Measurements from ENCODE around the gene KCNK17.

Gene KCNK17

DNA sequence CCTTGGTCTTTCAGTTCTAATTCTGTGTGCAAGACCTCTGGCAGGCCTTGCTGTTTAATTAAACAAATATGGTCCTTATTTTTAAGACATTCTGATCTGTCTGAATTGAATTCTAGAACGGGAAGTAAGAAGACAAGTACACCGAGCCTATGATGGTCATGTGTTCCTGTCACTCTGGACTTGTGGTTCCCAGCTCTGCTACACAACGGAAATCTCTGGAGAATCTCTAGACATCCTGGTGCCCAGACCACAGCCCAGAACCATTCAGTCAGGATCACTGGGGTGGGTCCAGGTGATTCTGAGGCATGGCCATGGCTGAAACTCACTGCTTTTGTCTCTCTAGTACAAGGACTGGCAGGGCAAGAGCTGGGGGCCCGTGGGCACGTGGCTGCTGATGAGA, 24.2 kb upstream of the KCNK17 start:
- no peak overlapping the region for H3K4me3 ChIP-seq (ENCODE audit: low read depth, low read length)

DNA sequence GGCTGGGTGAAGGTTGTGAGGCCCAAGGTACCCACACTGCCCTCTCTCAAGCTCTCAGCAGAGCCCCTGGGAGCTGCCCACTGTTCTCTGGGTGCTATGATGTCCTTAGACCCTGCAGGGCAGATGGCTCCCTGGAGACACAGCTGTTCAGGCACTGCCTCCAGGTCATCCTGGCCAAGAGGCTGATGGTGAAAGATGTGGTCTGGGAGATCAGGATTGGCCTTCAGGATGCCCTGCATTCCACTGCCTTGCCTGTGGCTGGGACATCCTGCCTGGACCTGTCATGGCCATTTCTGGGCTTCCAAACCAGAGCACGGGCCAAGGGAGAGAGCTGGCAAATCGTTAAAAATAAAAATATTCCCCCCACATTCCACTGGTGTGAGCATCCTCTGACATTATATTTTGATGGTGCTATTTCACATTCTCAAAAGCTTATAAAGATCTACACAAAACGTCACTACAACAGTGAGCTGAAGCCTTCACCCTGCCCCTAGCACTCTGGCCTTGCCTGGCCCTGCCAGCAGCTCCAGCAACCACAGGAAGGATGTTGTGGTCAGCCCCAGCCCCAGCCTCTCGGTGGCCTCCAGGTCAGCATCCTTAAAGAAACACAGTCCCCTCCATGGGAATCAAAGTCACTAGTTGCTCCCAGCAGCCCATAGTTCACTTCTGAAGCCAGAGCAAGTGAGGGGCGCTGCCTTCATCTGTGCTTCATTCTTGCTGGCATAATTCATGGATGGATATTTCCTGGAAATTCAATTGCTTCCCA, 21.7 kb upstream of the KCNK17 start:
- no peak overlapping the region for H3K4me3 ChIP-seq (ENCODE audit: low read depth, low read length)

DNA sequence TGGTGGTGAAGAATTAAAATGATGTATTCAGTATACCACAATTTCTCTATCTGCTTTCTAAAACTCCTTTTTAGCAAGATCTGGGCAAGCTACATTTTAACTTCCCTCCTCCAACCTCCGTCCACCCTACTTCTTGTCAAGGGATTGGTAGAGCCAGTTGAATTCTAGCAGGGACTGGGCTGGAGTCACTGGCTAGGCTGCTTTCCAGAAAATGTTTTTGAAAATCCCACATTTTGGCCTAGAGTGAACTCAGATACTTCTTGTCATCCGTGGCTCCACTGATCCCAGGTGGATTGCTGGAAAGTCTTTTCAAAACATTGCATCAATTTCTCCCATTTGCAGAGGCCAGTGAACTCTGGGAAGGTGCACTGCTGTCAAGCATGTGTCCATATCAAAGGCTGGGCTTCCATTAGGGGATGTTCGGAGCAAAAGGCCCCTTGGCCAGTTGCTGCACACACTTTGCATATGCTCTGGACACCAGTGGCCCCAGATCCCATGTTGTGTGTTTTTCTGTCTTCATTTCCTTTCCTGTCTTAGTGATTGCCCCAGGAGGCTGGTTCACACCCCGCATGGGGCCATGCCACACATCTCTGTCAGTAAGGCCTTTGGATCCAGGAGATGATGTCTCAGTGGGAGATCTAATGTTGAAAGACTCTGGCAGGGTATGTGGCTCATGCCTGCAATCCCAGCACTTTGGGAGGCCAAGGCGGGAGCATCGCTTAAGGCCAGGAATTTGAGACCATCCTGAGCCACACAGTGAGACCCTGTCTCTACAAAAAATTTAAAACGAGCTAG, 19.6 kb upstream of the KCNK17 start:
- no peak overlapping the region for H3K4me3 ChIP-seq (ENCODE audit: low read depth, low read length)

DNA sequence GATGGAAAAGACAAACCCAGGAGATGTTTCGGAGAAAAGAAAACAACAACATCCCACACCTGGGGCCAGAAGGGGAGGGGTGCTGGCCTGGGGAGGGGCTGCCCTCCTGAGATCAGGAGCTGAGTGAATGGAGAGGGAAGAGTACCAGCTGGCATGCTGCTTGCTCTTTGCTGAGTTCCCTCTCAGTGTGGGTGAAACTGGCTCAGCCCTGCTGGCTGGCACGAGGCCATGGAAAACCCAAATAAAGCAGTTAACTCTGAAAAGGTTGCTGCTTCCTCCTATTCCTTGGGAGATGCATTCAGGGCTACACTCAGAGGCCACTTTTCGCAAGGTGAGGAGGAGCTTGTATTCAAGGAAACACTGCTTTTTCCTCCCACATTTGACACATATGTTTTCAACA, 16.3 kb upstream of the KCNK17 start:
- no peak overlapping the region for H3K4me3 ChIP-seq (ENCODE audit: low read depth, low read length)

DNA sequence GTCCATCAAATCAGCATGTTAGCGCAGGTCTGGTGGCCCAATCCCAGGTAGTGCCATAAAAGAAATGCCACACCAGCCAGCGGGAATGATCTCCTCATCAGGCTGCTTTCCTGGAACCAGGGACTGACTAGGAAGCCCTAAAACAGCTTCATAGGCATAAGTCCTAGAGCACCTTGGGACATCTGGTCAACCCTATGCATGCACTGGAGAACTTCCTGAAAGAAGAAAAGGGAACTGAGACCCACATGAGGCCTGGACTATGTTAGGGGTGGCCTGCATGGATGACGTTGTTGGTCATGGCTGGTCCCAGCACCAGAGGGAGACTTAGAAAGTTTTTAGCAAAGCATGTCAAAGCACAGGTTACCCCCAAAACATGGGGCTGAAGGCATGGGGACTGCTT, 15.8 kb upstream of the KCNK17 start:
- H3K4me3 ChIP-seq (ENCODE audit: low read depth, low read length): no peak overlapping the region

DNA sequence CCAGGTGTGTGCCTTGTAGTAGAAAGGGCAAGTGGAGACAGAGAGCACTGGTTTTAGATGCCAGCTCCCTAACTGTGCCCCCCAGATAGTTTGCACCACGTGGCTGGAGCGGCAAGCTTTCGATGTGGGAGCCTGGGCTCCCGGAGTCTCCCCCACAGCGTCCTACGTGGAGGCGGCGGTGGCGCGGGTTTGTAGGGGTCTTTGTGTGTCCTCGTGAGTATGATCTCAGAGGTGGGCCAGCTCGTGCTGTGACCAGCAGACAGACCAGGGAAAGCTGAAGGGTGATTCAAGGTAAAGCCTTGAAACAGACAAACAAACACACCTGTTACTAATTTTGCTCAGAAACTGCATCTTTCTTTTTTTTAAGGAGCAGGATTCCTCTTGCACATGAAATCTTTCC, 13.8 kb upstream of the KCNK17 start:
- no peak overlapping the region for H3K4me3 ChIP-seq (ENCODE audit: low read depth, low read length)

DNA sequence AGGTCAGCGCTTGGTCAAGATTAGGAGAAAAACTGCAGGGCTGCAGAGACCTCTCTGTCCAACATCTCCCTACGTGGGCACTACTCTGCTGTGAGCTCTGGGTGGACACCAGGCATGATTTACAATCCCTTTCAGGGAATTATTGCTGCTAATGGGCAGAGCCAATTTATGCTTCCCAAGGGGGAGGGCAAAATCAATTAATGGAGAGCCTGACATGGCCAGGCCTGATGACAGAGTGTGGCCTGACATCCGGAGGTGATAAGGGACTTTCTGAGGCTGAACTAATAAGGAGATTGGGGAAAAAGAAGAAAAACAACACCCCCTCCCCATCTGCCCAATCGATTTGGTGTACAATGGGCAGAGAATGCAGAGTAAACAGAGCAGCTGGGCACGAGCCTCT, 13.3 kb upstream of the KCNK17 start:
- H3K4me3 ChIP-seq (ENCODE audit: low read depth, low read length): no peak overlapping the region

DNA sequence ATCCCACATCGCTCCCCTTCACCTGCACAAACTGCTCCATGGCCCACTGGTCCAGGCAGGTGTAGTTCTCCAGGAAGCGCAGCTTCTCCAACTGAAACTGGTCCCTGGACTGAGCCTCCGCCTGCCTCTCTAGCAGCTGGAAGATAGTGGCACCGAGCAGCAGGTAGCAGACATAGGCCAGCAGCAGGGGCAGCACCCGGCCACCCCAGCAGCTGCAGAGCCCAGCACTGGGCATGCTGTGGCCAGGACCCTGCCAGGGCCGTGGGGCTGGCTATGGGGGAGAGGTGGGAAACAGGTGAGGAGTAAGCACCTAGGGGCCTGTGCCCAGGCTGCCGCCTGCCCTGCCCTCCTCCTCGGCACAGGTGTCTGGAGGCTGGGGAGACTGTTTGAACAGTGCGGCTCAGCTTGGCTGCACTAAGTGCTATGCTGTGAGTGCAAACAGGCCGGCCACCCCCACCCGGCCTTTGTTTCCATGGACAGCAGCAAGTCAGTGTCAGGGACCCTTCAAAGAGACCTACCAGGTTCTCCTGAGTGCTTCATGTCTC, 8.2 kb upstream of the KCNK17 start, which contains the start of gene KCNK16:
Gene KCNK16, minus strand, starts transcription at position 397 of the 545 bp plus-strand sequence. Its CDS starts 162 bp downstream, at position 235.
- no peak within 1 kb of the TSS for H3K4me3 ChIP-seq (ENCODE audit: low read depth, low read length)

DNA sequence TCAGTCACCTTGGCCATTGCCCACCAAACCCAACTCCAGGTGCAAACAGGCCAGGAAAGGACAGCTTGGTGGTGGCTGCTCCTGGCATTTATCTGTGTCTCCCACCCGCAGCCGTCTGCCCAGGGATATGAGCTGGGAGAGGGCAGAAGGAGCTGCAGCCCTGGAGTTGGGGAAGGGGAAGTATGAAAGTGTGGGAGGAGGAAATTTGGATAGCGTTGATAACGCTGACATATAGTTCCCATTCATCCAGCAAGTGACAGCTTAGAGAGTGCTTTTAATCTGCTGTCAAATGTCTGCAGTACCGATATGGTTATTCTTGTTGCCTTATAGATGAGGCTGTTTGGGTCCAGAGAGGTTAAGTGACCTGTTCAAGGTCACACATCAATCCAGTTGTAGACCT, 7.5 kb upstream of the KCNK17 start:
- no peak overlapping the region for H3K4me3 ChIP-seq (ENCODE audit: low read depth, low read length)

DNA sequence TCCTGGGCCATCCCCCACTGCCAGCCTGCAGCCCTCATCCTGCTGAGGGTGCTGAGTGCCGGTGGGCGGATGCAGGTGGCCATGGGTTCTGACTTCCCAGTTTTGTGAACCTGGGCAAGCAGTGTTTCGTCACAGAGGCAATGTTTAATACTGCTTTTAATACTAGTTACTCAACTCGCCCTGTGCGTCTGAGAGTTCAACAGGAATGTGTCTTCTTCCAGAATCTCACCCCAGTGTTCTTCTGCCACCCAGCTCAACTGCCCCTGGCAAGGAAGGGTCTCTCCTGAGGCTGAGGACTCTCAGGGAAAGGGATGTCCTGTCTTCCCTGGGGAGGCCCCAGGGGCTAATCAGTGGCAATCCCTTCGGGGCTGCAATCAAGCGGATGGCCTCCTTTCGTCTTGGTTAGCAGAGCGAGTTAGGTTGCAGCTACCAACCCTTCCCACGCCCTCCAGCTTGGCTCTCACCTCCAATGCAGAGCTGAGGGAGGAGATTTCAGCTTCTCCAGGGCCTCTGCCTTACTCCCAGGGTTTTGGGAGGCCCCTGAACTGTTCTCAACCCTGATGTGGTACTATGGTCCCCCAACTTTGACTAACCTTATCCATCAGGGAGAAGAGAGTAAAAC, 6.3 kb upstream of the KCNK17 start:
- no peak overlapping the region for H3K4me3 ChIP-seq (ENCODE audit: low read depth, low read length)

DNA sequence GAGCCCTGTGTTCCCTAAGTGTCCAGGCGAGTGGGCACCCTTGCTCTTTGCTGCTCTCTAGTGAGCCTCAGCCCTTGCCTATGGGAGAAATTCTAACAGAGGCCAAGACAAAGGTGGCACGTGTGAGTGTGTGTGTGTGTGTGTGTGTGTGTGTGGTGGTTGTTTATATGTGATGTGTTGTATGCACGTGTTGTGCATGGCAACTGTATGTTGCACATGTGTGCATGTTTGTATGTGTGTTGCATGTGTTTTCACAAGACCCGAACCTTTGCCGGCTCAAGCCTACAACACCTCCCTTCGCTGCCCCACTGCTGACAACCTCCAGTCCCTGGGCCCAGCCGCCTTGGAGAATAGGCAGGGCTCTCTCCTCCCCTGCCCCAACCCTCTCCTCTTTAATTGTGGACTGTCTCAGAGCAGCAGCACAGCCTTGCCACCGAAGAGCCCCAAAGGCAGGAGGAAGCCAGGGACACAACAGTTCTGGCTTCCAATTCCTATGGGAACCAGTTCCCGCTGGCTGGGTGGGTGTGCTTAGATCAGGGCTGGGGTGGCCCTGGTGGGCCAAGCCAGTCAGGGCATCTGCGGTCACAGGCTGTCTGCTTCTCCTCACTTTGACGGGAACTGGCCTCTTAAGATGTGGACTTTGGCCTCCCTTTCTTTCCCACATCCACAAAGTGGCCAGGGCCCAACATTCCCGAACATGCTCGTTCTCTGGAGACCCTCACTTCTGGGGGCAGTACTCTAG, 5.6 kb upstream of the KCNK17 start:
- H3K4me3 ChIP-seq (ENCODE audit: low read depth, low read length): no peak overlapping the region

DNA sequence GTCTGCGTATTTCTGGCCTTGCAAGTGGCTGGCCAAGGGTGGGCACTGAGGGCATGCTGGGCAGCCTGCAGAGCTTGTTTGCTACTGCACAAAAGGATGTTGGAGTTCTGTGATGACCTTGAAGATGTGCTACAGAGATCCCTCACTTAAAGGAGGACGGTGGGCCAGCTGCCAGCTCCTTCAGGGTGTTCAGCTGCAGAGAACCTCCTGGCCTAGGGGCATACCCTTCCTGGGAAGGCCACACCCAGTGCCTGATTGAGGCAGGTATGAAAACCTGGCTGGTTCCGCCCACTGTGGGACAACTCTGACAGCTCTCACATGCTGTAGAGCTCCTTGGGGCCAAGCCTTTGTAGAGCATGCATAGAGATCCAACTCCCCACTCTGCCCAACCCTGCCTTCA, 3.0 kb upstream of the KCNK17 start:
- no peak overlapping the region for H3K4me3 ChIP-seq (ENCODE audit: low read depth, low read length)

DNA sequence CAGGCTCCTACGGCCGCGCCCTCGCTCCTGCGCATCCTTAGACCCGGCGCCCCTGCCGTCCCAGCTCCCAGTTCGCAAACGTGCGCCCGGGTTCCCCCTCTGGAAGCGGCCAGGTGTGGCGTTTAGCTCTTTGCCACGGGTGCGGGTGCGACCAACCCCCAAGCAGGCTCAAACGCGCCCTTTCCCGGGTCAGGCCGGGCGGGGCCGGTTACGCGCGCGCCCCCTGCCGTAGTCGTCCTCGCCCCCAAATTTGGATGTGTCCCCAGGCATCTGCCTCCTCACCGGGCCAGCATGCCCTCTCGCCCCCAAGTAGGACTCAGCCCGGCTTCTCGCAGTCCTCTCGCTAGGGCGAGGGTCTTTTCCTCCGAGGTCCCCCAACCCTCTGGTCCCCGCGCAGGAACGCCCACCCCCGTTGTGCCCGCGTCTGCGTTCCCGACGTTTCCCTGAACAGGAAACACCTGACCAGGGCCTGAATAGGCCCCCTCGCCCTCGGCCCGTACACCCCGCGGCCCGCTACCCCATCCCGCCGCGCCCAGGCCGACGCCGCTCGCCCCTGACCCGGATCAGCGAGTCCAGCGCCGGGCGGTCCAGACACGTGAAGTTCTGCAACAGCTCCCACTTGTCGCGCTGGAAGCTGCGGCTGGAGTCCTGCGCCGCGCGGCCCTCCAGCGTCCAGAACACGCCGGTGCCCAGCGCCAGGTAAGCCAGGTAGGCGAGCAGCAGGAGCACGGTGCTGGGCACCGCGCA, 520 bp downstream of the KCNK17 start:
- peak overlapping the region; percentile 39 for H3K4me3 ChIP-seq (ENCODE audit: low read depth, low read length)

DNA sequence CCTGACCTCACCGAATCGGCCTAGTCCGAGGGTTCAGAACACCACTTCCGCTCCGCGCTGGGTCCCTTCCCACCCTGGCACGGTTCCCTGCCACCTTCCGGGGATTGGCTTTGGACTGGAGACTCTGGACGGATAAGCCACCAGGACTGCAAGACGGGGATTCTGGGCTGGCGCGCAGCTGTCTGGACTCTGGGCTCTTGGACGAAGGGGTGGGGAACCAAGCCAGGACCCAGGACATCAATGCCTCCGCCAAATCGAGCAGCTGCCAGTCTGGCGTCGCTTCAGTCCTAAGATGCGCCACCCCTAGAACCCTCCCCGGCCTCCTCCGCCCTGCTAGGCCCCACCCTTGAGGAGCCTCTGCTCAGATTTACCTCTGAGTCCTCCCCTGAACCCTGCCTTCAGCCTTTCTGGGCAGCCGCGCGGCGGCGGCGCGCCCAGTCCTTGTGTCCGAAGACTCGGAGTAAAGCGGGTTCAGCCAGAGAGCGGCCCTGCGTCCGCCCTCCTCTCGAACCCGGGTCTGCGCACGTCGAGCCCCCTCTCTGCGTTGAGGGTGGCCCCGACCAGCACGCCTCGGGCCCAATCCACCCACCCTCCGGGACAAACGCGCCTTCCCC, 1.2 kb downstream of the KCNK17 start:
- peak overlapping the region; percentile 39 for H3K4me3 ChIP-seq (ENCODE audit: low read depth, low read length)

DNA sequence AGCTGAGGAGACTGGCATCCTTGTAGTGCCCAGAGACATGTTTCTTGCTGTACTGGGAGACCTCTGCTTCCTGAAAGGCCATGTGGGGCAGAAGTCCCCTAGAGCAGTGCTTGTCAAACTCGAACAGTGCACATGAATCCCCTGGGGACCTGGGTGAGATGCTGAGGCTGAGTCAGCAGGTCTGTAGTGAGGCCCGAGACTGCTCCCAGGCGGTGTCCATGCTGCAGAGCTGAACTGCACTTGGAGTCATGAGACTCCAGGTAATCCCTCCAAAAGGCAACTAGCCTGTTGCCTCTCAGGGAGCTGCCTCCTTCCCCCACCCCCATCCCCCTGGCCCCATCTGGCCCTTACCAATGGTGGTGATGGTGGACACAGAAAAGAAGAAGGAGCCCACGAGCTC, 3.7 kb downstream of the KCNK17 start:
- no peak overlapping the region for H3K4me3 ChIP-seq (ENCODE audit: low read depth, low read length)

DNA sequence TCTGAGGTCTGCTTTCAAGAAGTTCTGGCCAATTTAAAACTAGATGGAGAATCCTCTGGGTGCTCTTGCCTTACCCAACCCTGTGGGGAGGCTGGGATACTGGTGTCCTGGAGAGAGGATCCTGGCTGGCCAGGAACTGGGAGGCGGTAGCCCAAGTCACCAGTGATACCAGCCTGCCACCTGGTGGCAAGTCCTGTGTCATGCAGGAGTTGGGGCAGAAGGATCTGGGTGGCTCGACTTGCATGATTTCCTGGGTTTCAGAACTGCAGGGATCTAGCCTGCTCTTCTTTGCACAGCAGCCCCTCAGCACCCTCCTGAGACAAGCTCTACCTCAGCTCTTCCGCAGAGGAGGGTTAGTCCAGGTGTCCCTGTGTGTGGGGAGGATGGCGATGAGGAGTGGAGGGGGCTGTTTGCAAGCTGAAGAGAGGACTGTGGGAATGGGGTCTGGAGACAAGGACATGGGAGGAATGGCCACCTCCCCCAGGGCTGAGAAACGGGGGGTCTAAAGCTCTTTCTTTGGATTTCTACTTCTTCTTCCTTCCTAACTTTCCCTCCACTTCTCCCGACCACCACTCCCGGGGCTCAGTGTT, 4.2 kb downstream of the KCNK17 start:
- H3K4me3 ChIP-seq (ENCODE audit: low read depth, low read length): no peak overlapping the region

DNA sequence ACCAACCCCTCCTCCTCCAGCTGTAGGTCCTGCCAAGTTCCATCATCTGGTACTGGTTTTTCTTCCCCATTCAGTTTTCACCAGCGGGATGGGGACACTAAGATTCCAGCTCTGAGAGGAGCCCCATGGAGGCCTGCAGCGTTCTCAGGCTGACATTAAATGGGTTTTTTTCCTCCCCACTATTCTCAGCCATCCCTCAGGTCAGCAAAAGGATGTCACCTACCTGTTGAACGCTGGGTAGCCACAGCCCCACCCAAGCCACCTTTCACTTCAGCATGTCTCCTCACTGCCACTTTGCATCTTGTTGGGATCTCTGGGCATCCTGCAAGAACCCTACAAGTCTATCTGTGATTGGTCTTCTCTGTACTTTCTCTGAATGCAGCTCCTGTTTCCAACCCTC, 6.8 kb downstream of the KCNK17 start:
- no peak overlapping the region for H3K4me3 ChIP-seq (ENCODE audit: low read depth, low read length)

DNA sequence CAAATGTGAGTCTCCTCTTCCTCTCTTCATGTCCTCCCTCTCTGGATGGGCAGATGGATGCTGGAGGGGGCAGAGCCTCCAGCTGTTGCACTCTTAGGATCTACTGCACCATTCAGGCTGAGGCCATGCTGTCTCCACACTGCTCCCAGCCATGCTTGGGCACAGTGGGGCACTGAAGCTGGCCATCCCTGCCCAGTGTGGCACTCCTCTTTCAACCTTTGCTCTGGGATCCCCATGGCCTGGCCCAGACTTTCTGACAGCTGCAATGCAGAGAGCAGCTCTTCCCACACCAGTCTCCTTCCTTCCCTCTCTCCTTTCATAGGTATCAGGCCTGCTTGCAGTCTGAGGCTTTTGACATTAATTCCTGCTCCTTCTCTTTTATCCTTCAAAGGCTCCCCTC, 9.3 kb downstream of the KCNK17 start:
- no peak overlapping the region for H3K4me3 ChIP-seq (ENCODE audit: low read depth, low read length)

DNA sequence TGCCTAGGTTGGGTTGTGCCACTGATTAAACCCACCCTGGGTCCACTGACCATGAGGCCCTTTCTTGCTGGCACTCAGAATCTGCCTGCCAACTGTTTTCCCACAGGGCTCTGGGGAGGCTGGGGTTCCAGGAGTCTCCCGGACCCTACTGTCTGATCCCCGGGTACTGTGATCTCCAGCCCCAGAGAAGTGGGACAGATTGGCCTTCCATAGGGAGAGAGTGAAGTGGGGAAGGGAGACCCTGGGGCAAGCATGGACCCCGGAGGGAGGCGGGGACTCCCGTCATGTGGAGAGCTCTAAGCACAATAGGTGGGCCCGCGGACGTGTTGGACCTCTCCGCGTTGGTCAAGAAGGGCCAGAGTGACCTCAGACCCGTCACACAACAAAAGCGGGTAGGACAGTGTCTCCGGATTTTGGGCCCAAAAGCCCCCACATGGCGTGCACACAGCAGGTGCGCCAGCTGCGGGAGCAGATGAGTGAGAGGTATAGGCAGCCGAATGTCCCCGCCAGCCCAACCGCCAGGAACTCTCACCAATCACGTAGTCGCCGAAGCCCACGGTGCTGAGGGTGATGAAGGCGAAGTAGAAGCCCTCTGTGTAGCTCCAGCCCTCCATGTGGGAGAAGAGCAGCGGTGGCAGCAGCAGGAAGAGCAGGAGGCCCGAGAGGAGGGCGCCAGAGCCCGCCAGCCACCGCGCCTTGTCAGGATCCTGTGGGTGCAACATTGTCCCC, 10.6 kb downstream of the KCNK17 start:
- H3K4me3 ChIP-seq (ENCODE audit: low read depth, low read length): no peak overlapping the region

All from iPS-11a (cell line).